Left kidney (tissue), 2 donors: ENCODE measurements around the gene ORC6. TPM values are rescaled to one million over a fixed set of nuclear protein-coding genes. Genes with fewer than 3 reads are reported as not detected.

Experiments used
- DNase-seq: peaks from one replicate; pipeline ENCODE4 v3.0.0-alpha.2; 2013
- polyA plus RNA-seq: library from polyadenylated mRNA; unstranded; fragments of 120-200 nt; gene quantifications from one replicate; pipeline ENCODE4 v1.2.1, GENCODE V29; 2013; ENCODE audit not compliant: insufficient read length

The ORC6 gene
- polyA plus RNA-seq, 1 donor, result 45.2 TPM

DNA sequence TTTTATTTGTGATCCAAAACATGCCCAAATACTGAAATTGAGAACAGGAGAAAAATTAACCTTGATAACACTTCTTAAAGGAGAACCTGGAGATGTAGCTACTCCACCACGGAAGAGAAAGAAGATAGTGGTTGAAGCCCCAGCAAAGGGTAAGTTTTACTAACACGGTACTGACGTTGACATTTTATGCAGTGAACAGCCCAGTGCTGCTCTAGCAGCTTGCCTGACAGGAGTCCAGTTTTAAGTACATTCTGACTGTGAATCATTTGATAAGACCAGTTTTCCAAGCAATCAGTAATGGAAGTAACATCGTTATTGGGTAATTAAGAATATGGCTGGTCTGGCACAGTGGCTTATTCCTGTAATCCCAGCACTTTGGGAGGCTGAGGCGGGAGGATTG, 6.5 kb downstream of the ORC6 start:
- no peak for DNase-seq

DNA sequence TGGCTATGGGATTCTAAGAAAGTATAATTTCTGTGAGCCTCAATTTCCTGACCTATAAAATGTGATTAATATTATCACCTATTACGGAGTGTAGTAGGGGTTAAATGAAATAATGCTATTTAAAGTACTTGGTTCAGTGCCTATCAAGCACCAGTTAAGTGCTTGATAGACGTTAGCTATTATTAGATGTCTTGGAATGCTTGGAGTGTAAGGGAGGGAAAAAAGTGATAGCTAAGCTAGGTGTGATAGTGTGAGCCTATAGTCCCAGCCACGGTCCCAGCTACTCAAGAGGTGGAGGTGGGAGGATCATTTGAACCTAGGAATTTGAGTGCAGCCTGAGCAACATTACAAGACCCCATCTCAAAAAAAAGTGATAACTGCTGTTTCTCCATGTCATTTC, 7.5 kb downstream of the ORC6 start:
- no peak for DNase-seq

DNA sequence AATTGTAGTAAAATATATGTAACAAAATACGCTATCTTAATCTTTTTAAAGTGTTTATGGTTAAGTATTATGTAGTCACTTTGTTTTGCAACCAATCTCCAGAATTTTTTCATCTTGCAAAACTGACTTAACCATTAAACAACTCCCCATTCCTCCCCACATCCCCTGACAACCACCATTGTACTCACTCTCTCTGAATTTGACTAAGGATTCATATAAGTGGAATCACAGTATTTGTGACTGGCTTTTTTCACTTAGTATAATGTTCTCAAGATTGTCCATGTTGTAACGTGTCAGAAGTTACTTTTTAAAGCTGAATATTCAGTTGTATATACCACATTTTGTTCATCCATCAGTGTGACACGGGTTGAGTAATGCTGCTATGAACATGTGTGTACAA, 10.6 kb downstream of the ORC6 start:
- DNase-seq, result no peak

DNA sequence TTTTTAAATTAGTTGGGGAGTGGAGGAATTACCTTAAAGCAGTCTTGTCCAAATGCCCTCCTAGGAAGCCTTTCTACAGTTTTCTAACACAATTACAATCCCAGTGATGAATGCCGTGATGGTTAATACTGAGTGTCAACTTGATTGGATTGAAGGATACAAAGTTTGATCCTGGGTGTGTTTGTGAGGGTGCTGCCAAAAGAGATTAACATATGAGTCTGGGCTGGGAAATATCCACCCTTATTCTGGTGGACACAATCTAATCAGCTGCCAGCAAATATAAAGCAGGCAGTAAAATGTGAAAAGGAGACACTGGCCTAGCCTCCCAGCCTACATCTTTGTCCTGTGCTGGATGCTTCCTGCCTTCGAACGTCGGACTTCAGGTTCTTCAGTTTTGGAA, 12.2 kb downstream of the ORC6 start:
- DNase-seq, result no peak

DNA sequence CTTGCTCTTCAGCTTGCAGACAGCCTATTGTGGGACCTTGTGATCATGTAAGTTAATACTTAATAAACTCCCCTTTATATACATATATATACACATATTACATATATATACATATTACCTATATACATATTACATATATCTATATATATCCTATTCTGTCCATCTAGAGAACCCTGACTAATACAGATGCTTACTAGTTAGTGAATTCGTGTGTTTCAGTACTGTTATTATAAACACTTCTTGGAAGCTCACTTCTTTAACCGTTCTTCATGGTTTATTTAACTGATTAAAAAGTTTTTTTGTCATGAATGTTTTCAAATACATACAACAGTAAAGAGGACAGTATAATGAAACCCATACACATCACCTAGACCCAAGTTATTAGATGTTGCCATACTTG, 12.6 kb downstream of the ORC6 start:
- DNase-seq, result no peak

DNA sequence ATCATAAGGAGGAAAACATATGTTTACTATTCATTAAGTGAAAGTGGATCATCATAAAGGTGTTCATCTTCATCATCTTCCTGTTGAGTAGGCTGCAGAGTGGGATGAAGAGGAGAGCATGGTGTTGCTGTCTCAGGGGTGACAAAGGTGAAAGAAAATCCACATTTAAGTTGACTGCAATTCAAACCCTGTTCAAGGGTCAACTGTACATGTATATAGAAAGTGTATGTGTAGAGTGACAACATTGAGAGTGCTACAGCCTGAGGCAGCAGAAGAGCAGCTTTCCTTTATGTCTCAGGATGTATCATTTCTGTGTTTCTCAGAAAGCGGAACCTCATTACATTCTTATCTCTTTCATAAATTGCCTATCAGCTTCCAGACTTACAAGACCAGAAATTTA, 17.2 kb downstream of the ORC6 start:
- no peak for DNase-seq

DNA sequence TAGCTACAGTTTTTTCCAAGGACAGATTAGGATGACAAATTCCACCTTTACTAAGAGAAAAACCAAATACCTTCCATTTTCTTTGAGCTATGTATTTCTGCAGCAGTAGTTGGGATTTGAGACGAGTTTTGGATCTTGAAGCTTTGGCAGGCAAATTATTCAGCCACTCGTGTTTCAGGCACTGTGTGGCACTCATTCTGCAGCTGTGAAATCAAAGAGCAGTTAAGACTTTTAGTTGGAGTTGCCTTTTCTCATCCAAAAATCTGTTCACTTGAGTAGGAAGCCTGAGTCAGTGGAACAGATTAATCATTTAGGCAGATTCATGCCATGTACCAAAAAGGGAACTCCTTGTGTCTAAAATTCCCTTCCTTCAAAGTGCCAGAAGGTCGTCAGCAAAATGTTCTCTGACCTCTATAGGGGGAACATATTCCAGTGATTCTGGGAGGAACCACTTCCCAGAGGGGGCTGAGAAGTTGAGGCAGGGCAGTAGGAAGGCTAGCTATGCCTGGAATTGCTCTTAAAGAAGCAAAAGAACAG, 20.1 kb downstream of the ORC6 start:
- no peak for DNase-seq

DNA sequence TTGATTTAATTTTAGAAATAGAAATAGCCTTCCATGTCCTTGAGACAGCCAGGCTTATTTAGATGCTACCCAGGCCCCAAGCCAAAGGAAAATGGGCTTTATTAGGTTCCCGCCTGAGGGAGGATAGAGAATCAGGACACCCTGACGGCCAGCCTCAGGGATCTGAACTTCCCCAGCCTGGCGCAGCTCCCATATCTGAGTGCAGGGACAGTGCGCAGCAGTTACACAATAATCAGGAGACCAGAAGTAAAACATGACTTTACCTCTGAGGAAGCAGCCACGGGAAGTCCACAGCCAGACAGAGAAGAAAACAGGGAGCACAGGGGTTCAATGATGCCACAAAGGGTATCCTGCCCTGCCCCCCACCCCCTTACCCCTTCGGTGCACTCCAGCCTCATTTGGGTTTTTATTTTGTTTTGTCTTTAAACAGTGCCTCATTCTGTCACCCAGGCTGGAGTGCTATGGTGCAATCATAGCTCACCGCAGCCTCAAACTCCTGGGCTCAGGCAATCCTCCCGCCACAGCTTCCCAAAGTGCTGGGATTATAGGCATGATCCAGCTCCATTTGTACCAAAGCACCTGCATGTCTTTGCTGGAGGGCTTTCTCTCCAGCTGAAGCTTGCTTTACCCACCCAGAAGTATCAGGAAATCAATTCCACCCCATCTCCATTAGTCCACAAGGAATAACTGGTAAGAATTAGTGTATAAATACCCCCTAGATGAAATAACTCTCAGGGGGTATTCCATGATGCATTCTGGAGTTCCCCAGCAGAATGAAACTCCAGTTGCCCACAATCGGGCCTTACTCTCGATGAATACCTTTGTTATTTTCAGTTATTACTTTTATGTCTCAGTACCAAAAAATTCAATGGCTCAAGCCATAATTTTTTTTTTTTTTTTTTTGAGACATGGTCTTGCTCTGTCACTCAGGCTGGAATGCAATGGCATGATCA, 21.9 kb downstream of the ORC6 start:
- no peak for DNase-seq

DNA sequence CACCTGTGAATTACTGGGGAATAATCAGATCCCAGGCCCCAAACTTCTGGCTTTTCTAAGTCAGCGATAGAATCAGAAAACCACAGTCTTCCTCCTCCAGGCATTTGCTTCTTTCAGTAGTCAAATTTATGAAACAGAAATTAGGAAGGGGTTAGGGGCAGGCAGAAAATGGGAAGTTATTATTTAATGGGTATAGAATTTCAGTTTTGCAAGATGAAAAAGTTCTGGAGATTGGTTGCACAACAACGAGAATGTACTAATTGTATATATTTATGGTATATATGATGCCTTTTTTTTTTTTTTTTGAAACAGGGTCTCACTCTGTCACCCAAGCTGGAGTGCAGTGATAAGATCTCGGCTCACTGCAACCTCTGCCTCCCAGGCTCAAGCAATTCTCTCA, 23.5 kb downstream of the ORC6 start:
- no peak for DNase-seq

DNA sequence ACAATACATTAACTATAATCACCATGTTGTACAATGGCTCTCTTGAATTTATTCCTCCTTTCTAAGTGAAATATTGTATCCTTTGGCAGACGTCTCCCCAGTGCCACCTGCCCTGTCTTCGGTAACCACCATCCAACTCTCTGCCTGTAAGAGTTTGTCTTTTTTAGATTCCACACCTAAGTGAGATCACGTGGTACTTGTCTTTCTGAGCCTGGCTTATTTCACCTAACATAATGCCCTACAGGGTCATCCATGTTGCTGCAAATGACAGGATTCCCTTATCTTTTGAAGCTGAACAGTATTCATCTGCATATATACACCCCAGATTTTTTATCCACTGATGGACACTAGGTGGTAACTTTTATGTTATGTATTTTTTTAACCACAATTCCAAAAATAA, 24.2 kb downstream of the ORC6 start:
- no peak for DNase-seq

DNA sequence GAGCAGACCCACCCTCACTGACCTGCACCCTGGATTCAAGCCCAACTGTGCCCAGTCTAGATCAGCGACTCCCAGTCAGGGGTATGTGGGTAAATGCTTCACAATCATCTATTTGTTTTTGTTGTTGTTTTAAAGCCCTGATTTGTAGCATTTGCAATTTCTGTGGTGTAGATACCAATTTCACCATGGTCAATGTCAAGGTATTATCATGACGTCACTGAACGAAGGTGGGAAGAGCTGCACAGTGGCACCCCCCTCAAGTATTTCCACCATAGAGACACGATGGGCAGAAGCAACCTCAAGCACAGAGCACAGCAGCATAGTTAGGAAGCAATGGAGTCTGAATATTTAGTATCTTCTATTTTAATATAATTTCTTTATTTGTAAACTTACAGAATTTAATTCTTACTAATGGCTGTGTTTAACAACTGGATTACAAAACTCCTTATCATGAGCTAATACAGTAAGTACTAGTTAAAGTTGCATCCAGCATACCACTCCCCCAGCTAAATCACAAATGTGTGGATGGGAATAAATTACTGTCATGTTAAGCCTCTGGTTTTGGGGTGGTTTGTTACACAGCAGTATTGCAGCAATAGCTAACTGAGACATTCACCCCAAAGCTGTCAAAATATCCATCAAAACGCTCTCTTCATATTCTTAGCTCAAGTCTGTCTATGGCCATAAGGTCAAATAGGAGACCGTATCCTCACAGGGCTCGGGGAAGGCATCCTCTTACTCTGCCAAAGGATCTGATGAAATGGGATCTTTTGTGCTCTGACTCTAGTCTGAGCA, 25.5 kb downstream of the ORC6 start:
- DNase-seq, result no peak

DNA sequence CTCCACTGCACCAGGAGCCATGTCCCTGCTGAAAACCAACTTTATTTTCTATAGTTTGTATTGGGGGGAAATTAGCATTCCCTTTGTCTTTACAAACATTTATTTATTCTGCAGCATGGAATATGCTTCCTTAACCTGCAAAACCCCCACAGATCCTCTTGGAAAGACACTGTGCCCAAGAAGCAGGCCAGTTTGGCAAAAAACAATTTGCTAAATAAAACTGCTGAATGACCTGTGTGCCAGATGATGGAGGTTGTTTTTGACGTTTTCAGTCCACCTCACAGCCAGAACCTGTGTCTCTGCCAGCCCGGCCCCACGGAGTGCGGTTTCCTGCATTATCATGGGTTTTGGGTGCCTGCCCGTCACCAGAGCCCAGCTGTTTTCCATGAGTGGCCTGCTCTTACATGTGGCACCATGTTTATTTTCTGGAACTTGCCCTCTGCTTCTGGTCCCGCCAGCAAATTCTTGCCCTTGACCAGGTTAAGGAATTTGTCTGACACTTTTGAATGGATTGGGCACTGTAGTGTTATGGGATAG, 26.4 kb downstream of the ORC6 start:
- DNase-seq, result no peak

DNA sequence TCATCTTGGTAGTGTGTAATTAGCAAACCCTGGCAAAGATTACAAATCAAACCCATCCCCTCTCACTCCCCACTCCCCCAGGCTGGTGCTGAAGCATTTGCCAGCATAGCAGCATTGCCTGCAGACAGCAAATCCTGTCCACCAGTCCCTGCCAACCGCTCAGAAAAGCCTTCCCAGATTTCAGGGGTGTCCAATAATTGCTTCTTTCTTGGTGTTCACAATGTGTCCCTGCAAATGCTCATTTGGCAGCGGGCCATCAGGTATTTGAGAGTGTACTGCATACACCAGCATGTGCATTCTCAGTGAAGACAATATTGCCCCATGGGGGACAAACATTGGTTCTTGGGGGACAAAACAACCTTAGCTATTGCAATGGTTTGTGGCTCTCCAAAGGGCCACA, 28.2 kb downstream of the ORC6 start:
- no peak for DNase-seq

DNA sequence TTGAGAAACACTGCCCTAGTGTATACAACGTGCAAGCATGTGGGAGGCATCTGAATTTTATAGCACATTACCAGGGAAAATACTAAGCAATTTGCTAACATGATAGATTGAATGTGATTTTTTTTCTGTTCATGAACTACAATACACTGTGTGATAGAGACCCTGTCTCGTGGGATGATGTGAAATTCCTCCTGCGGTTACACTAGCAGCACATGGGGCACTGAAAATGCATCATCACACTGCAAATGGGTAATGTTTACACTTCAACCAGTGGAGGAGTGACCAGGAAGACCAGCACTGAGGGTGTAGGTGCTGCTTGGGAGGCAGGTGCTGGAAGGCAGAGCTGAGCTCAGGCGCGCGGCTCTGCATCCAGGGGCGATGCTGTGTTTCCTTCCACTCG, 28.8 kb downstream of the ORC6 start:
- no peak for DNase-seq

DNA sequence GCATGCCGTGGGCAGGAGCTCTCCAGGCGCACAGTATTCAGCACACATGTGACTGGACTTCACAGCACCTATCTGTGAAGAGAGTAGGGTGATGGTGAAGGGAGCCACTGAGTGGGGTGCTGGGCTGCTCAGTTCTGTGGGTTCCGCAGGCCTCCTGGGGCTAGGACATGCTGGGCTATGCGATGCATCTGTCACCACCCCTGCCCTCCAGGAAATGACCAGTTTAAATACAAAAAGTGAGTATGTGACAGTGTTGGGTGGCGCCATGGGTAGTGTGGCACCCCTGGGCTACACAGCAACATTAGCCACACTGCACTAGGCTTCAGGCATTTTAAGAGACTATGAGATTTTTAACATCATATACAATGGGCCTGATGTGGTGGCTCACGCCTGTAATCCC, 30.1 kb downstream of the ORC6 start:
- DNase-seq, result no peak

DNA sequence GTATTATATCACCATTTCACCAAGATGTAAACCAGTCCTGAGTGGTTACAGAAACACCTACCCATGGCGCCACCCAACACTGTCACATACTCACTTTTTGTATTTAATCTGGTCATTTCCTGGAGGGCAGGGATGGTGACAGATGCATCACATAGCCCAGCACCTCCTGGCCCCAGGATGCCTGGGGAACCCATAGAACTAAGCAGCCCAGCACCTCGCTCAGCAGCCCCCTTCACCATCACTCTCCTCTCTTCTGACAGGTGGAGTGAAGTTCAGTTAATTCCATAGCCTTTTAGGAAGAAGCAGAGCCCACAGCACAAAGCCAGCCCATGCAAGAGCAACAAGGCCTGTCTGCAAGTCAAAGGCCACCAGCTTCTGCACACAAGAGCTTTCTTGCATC, 31.2 kb downstream of the ORC6 start:
- DNase-seq, result no peak

DNA sequence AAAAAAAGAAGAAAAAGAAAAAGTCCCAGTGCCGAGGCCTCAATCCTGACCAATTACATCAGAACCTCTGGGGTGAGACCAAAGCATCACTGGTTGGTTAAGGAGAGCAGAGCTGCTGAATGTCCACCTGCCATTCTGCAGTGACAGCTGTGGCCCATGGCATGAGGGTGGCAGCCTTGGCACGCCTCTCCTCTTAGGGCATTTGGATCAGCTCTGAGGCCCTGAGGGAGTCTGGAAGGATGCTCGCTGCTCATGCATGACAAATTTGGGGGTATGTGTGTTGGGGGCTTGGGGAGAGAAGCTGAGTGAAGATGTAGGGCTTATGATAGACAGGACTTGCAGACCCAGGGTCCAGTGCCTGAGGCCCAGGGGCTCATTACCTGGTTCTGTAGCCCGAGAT, 32.4 kb downstream of the ORC6 start:
- DNase-seq, result no peak

DNA sequence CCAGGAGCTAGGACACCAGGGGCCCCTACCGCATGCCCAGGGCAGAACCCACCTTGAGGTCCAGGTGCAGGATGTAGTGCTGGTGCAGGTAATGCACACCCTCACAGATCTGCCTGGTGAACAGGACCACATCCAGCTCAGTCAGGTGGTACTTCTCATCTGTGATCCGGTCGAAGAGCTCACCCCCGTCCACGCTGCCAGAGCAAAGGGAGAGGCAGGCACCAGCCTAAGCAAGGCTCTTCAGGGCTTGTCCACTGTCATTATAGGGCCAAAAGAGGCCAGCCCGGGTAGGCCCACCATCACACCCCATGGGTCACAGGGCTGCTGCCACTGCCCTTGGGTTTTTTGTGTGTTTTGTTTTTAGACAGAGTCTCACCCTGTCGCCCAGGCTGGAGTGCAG, 37.7 kb downstream of the ORC6 start:
- DNase-seq, result no peak

DNA sequence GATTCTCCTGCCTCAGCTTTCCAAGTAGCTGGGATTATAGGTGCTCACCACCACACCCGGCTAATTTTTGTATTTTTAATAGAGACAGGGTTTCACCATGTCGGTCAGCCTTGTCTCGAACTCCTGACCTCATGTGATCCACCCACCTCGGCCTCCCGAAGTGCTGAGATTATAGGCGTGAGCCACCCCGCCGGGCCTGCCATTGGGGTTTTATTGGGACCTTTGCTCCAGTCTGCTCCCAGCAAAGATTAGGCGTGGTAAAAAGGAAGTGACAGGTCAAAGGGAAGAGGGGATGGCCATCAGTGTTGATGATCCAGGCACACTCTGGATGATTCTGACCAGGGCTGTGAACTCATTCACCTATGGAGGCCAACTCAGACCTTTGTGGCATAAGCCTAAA, 38.2 kb downstream of the ORC6 start:
- DNase-seq, result no peak

DNA sequence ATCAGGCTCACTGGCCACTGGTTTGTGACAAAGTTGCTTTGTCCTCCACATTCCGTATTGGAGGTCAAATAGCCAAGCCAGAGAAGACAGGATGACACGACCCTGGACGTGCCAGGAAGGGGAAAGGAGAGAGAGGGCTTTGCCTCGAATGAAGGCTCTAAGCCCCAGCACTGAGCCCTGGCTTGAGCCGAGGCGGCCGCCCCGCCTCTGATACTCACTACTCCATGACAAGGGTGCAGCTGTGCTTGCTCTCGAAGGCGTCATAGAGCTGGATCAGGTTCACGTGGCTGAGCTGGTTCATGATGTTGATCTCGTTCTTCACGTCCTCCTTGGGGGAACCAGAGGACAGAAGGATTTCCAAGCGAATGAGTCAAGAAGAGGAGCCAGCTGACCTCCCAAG, 39.3 kb downstream of the ORC6 start:
- no peak for DNase-seq

DNA sequence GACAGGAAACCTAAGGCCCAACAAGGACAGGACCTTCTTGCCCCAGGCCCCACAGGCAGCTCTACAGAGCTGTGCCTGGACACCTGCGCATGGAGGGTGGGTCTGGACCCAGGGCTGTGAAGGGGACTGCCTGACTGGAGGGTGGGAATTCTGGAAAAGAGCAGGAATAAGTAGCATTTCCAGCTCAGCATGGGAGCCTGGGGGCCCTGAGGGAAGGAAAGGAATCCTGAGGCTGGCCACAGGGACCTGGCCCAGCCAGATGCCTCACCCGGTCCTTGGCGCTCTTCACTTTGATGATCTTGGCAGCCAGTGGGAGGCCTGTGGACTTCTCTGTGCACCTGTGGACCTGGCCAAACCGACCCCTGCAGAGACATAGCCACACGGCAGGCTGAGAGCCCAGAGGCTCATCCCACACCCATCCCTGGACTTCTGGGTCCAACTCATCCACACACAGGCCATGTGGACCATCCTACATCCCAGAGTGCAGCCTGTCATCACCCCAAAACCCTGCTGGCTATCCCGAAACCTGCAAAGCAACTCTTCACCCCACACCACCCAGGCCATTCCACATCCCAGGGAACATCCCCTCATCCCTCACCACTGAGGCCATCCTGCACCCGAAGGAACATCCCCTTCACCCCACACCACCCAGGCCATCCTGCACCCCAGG, 40.0 kb downstream of the ORC6 start:
- no peak for DNase-seq

DNA sequence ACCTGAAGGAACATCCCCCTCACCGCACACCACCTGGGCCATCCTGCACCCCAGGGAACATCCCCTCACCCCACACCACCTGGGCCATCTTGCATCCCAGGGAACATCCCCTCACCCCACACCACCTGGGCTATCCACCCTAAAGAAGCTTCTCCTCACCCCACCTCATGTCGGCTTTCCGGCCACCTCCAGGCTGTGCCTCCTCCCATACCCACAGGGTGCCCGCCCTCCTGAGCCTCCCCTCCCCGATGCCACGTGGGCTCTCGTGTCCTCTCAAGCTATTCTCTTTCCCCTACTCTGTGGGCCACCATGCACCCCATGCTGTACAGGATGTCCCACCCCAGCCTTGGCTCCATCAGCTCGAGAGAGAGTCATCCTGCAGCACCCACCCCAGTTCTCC, 40.7 kb downstream of the ORC6 start:
- DNase-seq, result no peak
